Measurements from ENCODE around the gene MRPL40.

- TF ChIP-seq CTCF (IDR thresholded peaks at IDR 0.05; ENCODE audit: insufficient read depth, low read length) (no peak), REST (IDR thresholded peaks at IDR 0.05; ENCODE audit: insufficient replicate concordance, low read depth) (no peak)
Measured at GRCh38 chr22:19397734-19398104, 34.6 kb upstream of the MRPL40 start.
